Caco-2 (cell line): ENCODE measurements around the gene EIF2S3. TPM values are rescaled to one million over a fixed set of nuclear protein-coding genes. Genes with fewer than 3 reads are reported as not detected.

Experiments
- BruUV-seq: library from RNA; stranded (reverse); fragments of 400-500 nt; replicated peaks from 2 replicates; lab custom pipeline; 2021; lab: Mats Ljungman, UMichigan
- CTCF ChIA-PET: fragments of 300-600 bp; sonication (Branson Sonifier 250); formaldehyde crosslinking; loops from one replicate; lab custom pipeline; 2022; ENCODE audit warnings: antibody characterized with exemption; lab: Charles Lee
- POLR2A ChIA-PET: fragments of 300-600 bp; sonication (Branson Sonifier 250); formaldehyde crosslinking; loops from one replicate; lab custom pipeline; 2022; ENCODE audit warnings: antibody characterized with exemption; lab: Charles Lee
- DNase-seq, 2 experiments: peaks; one replicate each; pipeline versions ENCODE4 v3.0.0 to v3.0.0-alpha.2; 2020 to 2022
- H3K27me3 ChIP-seq: replicated peaks from 2 replicates; pipeline ENCODE4 v1.6.0; 2011; ENCODE audit warnings: low read length; ENCODE audit not compliant: control insufficient read depth, insufficient read depth
- H3K36me3 ChIP-seq: 2 replicates; pipeline ENCODE4 v1.5.1; 2011; ENCODE audit warnings: low read length; ENCODE audit not compliant: control insufficient read depth, insufficient read depth
- H3K4me1 ChIP-seq: fragments of 250-450 bp; sonication (Bioruptor Pico); 2 replicates; pipeline ENCODE4 v1.5.1; 2020; ENCODE audit warnings: mild to moderate bottlenecking
- H3K4me3 ChIP-seq: 2 replicates; pipeline ENCODE4 v1.5.1; 2011; ENCODE audit warnings: low read depth, mild to moderate bottlenecking, control low read depth, low read length
- H3K9me3 ChIP-seq: fragments of 250-450 bp; sonication (Bioruptor Pico); 2 replicates; pipeline ENCODE4 v1.5.1; 2020; ENCODE audit warnings: mild to moderate bottlenecking, moderate library complexity
- H3K27ac Mint-ChIP-seq: one replicate; pipeline ENCODE4 v1.8.0; 2022; ENCODE audit warnings: mixed read lengths; ENCODE audit not compliant: unreplicated experiment
- H3K27me3 Mint-ChIP-seq: one replicate; pipeline ENCODE4 v1.8.0; 2022; ENCODE audit warnings: mixed read lengths; ENCODE audit not compliant: insufficient read depth, unreplicated experiment
- H3K36me3 Mint-ChIP-seq: one replicate; pipeline ENCODE4 v1.8.0; 2022; ENCODE audit warnings: mild to moderate bottlenecking, mixed read lengths; ENCODE audit not compliant: insufficient read depth, unreplicated experiment
- H3K4me1 Mint-ChIP-seq: one replicate; pipeline ENCODE4 v1.8.0; 2022; ENCODE audit warnings: low read depth, mixed read lengths; ENCODE audit not compliant: unreplicated experiment
- H3K4me3 Mint-ChIP-seq: one replicate; pipeline ENCODE4 v1.8.0; 2022; ENCODE audit warnings: mild to moderate bottlenecking, moderate library complexity, mixed read lengths; ENCODE audit not compliant: unreplicated experiment
- H3K9me3 Mint-ChIP-seq: one replicate; pipeline ENCODE4 v1.8.0; 2022; ENCODE audit warnings: mixed read lengths; ENCODE audit not compliant: unreplicated experiment
- intact Hi-C: fragments of 100-400 bp; cut with micrococcal nuclease; formaldehyde crosslinking; loops from one replicate; pipeline ENCODE4 v1.10.0; 2022; ENCODE audit not compliant: unreplicated experiment
- total RNA-seq: library from RNA; stranded (reverse); gene quantifications from 2 replicates; pipeline ENCODE4 v1.2.3, GENCODE V29; 2022
- TF ChIP-seq, protein P1 (sequence below), 2 experiments: fragments of 200-600 bp in 1 of 2; IDR thresholded peaks; 1 replicate in 1 of 2; 2 replicates in 1 of 2; pipeline versions ENCODE4 v1.5.1 to v1.8.0; 2011 to 2022; ENCODE audit warnings: antibody characterized with exemption in 1 of 2, control low read depth in 1 of 2, inconsistent platforms in 1 of 2, low read depth in 1 of 2, low read length in 1 of 2, mild to moderate bottlenecking in 1 of 2, moderate library complexity in 1 of 2; ENCODE audit not compliant: insufficient read depth in 1 of 2, severe bottlenecking in 1 of 2, unreplicated experiment in 1 of 2

The EIF2S3 gene
- total RNA-seq, 1 experiment from 2014 or later, result 240 TPM

DNA sequence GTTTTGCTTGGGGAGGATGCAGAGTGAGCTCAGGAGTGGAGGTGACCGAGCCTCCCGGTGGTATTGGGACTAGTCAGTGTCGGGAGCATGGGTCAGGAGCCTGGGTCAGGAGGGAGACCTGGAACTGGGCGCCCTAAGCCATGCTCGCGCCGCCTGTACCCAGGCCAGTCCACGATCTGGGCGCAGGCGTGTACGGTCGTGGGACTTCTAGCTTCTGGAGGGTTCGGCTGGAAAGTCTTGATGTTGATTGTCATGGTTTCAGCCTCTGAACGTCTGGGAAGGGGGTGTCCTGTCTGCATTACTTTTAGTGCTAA lies 244 bp downstream of the EIF2S3 start:
- H3K4me1 ChIP-seq, result no peaks in the 10 kb centered on the region
- Mint-ChIP-seq H3K36me3 (peaks cover 20% of the 10 kb centered on the region), H3K9me3 (no peaks in the 10 kb centered on the region), H3K4me3 (no peak overlapping the region), H3K4me1 (no peaks in the 10 kb centered on the region), H3K27ac (no peak overlapping the region), H3K27me3 (no peaks in the 10 kb centered on the region)
- H3K27me3 ChIP-seq, result no peaks in the 10 kb centered on the region
- intact Hi-C loops, result no loop called here
- ChIA-PET POLR2A (interaction anchor here (0.7 kb wide), 1 partner anchor 272 kb away, joined by 3 read pairs; the partner anchor contains the start of gene SAT1), CTCF (interaction anchor here (0.8 to 1.9 kb wide), 5 partner anchors 27 to 312 kb away, joined by 3 to 31 read pairs (median 3); partner anchors contain the start of gene SAT1)
- TSS peak; percentile 65 for BruUV-seq
- H3K36me3 ChIP-seq, result no peaks in the 10 kb centered on the region
- TF ChIP-seq, protein P1, sequence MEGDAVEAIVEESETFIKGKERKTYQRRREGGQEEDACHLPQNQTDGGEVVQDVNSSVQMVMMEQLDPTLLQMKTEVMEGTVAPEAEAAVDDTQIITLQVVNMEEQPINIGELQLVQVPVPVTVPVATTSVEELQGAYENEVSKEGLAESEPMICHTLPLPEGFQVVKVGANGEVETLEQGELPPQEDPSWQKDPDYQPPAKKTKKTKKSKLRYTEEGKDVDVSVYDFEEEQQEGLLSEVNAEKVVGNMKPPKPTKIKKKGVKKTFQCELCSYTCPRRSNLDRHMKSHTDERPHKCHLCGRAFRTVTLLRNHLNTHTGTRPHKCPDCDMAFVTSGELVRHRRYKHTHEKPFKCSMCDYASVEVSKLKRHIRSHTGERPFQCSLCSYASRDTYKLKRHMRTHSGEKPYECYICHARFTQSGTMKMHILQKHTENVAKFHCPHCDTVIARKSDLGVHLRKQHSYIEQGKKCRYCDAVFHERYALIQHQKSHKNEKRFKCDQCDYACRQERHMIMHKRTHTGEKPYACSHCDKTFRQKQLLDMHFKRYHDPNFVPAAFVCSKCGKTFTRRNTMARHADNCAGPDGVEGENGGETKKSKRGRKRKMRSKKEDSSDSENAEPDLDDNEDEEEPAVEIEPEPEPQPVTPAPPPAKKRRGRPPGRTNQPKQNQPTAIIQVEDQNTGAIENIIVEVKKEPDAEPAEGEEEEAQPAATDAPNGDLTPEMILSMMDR (IDR thresholded peaks at IDR 0.05; ENCODE audit: insufficient read depth in 1 of 2, low read depth in 1 of 2, low read length in 1 of 2, severe bottlenecking in 1 of 2, unreplicated experiment in 1 of 2), result no peak
- no peak for DNase-seq
- no peak overlapping the region for H3K4me3 ChIP-seq
- H3K9me3 ChIP-seq, result no peaks in the 10 kb centered on the region

DNA sequence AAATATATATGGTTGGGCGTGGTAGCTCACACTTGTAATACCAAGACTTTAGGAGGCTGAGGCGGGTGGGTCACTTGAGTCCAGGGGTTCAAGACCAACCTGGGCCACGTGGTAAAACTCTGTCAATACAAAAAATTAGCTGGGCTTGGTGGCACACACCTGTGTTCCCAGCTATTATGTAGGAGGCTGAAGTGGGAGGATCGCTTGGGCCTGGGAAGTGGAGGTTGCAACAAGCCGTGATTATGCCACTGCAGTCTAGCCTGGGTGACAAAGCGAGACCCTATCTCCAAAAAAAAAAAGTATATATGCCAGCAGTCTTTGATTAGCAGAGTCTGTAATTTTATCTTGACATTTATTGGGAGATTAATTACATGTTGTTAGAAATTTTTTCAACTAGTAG lies 8.7 kb downstream of the EIF2S3 start:
- ChIA-PET CTCF (no interaction called here), POLR2A (no interaction called here)
- H3K36me3 ChIP-seq, result no peaks in the 10 kb centered on the region
- H3K4me3 ChIP-seq, result no peak overlapping the region
- Mint-ChIP-seq H3K4me1 (no peaks in the 10 kb centered on the region), H3K36me3 (peaks cover 94% of the 10 kb centered on the region), H3K27me3 (no peaks in the 10 kb centered on the region), H3K9me3 (no peaks in the 10 kb centered on the region), H3K27ac (no peak overlapping the region), H3K4me3 (no peak overlapping the region)
- TF ChIP-seq, protein P1 (IDR thresholded peaks at IDR 0.05; ENCODE audit: insufficient read depth in 1 of 2, low read depth in 1 of 2, low read length in 1 of 2, severe bottlenecking in 1 of 2, unreplicated experiment in 1 of 2), result no peak
- H3K4me1 ChIP-seq, result no peaks in the 10 kb centered on the region
- no TSS peak for BruUV-seq
- no peaks in the 10 kb centered on the region for H3K9me3 ChIP-seq
- intact Hi-C loops, result no loop called here
- H3K27me3 ChIP-seq, result no peaks in the 10 kb centered on the region
- no peak for DNase-seq

DNA sequence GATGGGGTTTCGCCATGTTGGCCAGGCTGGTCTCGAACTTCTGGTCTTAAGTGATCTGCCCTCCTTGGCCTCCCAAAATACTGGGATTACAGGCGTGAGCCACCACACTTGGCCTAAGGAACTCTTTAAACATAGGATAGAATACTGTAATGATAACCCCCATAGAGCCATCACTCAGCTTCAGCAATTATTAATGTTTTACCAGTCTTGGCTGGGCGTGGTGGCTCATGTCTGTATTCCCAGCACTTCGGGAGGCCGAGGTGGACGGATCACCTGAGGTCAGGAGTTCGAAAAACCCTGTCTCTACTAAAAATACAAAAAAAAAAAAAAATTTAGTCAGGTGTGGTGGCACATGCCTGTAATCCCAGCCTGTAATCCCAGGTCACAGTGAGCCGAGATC lies 15.1 kb downstream of the EIF2S3 start:
- H3K4me3 Mint-ChIP-seq, result no peak overlapping the region
- POLR2A ChIA-PET, result no interaction called here

More for the DNA sequence above, 15.1 kb downstream of the EIF2S3 start:
- no peaks in the 10 kb centered on the region for H3K27me3 Mint-ChIP-seq
- no peak for DNase-seq
- no peaks in the 10 kb centered on the region for H3K4me1 Mint-ChIP-seq
- CTCF ChIA-PET, result interaction anchor here (0.7 kb wide), 1 partner anchor 16 kb away, joined by 6 read pairs; no protein-coding TSS in a partner anchor
- H3K4me1 ChIP-seq, result no peaks in the 10 kb centered on the region
- H3K36me3 Mint-ChIP-seq, result peaks cover 95% of the 10 kb centered on the region
- TF ChIP-seq, protein P1 (IDR thresholded peaks at IDR 0.05; ENCODE audit: insufficient read depth in 1 of 2, low read depth in 1 of 2, low read length in 1 of 2, severe bottlenecking in 1 of 2, unreplicated experiment in 1 of 2), result no peak
- no peaks in the 10 kb centered on the region for H3K27me3 ChIP-seq
- no peaks in the 10 kb centered on the region; the same call in 1 of the 2 replicates for H3K36me3 ChIP-seq
- H3K4me3 ChIP-seq, result no peak overlapping the region
- no peaks in the 10 kb centered on the region for H3K9me3 ChIP-seq
- intact Hi-C loops, result no loop called here
- no peaks in the 10 kb centered on the region for H3K9me3 Mint-ChIP-seq
- H3K27ac Mint-ChIP-seq, result no peak overlapping the region
- no TSS peak for BruUV-seq
